ENCODE data around the gene ISM2. TPM values are rescaled to one million over a fixed set of nuclear protein-coding genes. Genes with fewer than 3 reads are reported as not detected.
A peak's percentile ranks its signal among the peaks of the same experiment; 100 is the strongest.

ISM2 gene
- total and polyA plus RNA-seq, 2 of the 13 experiments (the other 11 are each of a cell fraction or from before 2014, with no cell fraction given), result 1.8 to 40.7 TPM

- TF ChIP-seq MYPOP (CRISPR knock-in tag; IDR thresholded peaks at IDR 0.05) (peak; percentile 75; the same call in 1 of the 2 replicates), CC2D1A (CRISPR knock-in tag; IDR thresholded peaks at IDR 0.05) (0 out of 2 replicates have a peak, but pooled peaks have one; percentile 86), UBTF (CRISPR knock-in tag; IDR thresholded peaks at IDR 0.05) (peak; percentile 82), HMG20A (CRISPR knock-in tag; IDR thresholded peaks at IDR 0.05; ENCODE audit: borderline replicate concordance) (no peak), NR3C1 (CRISPR knock-in tag; IDR thresholded peaks at IDR 0.05) (no peak), FOXO4 (CRISPR knock-in tag; conservative IDR thresholded peaks at IDR 0.05) (0 out of 2 replicates have a peak, but pooled peaks have one; percentile 73), ZNF468 (CRISPR knock-in tag; IDR thresholded peaks at IDR 0.05) (0 out of 2 replicates have a peak, but pooled peaks have one; percentile 50), POLR2G (IDR thresholded peaks at IDR 0.05; ENCODE audit: low read depth, low read length) (0 out of 2 replicates have a peak, but pooled peaks have one; percentile 30), ZBTB7B (CRISPR knock-in tag; IDR thresholded peaks at IDR 0.05) (peak; percentile 28; the same call in 1 of the 2 replicates), ZNF282 (IDR thresholded peaks at IDR 0.05; ENCODE audit: partially characterized antibody) (no peak), WIZ (CRISPR knock-in tag; IDR thresholded peaks at IDR 0.05) (peak; percentile 25; the same call in 1 of the 2 replicates), ZNF558 (CRISPR knock-in tag; IDR thresholded peaks at IDR 0.05; ENCODE audit: borderline replicate concordance) (peak; percentile 95; the same call in 1 of the 2 replicates), MXD3 (CRISPR knock-in tag; IDR thresholded peaks at IDR 0.05) (peak; percentile 72), SP1 (IDR thresholded peaks at IDR 0.05) (no peak), SP1 (CRISPR knock-in tag; IDR thresholded peaks at IDR 0.05) (0 out of 2 replicates have a peak, but pooled peaks have one; percentile 36), TERF1 (CRISPR knock-in tag; IDR thresholded peaks at IDR 0.05) (no peak), ZC3H13 (CRISPR knock-in tag; IDR thresholded peaks at IDR 0.05) (no peak; the same call in 1 of the 2 replicates), ZNF354B (CRISPR knock-in tag; IDR thresholded peaks at IDR 0.05) (0 out of 2 replicates have a peak, but pooled peaks have one; percentile 65), ZNF782 (CRISPR knock-in tag; IDR thresholded peaks at IDR 0.05; ENCODE audit: borderline replicate concordance) (no peak), FOSL1 (CRISPR knock-in tag; IDR thresholded peaks at IDR 0.05; ENCODE audit: borderline replicate concordance) (no peak), ZNF557 (CRISPR knock-in tag; IDR thresholded peaks at IDR 0.05) (peak; percentile 55; the same call in 1 of the 2 replicates)
- TF ChIP-seq, protein P1, sequence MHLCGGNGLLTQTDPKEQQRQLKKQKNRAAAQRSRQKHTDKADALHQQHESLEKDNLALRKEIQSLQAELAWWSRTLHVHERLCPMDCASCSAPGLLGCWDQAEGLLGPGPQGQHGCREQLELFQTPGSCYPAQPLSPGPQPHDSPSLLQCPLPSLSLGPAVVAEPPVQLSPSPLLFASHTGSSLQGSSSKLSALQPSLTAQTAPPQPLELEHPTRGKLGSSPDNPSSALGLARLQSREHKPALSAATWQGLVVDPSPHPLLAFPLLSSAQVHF (CRISPR knock-in tag; IDR thresholded peaks at IDR 0.05), result peak; percentile 84; the same call in 1 of the 2 replicates
Measured at GRCh38 chr14:77498120-77498979, at the start of gene ISM2 (continued).

All from HepG2 (cell line).